SHP77 (cell line): ENCODE data around the gene ESR2.
A peak's percentile ranks its signal among the peaks of the same experiment; 100 is the strongest.
"Not testable (repeated sequence)": the region's sequence is repeated elsewhere in the genome, so short reads cannot be mapped to it uniquely, and the experiment has no call there.

ENCODE experiments used
- DNase-seq, 2 experiments: peaks; one replicate each; lab custom pipeline; 2025; lab: John Stamatoyannopoulos, UW

Gene ESR2

GRCh38 chr14:64198486-64198885 lies 95.7 kb downstream of the ESR2 start:
- DNase-seq: no peak

GRCh38 chr14:64197996-64198395 lies 96.2 kb downstream of the ESR2 start:
- no peak for DNase-seq

- DNase-seq: peak; percentile 79 to 81
These were observed 97.3 kb downstream of the ESR2 start for GRCh38 chr14:64196814-64197411.

GRCh38 chr14:64196056-64196455 lies 98.1 kb downstream of the ESR2 start:
- no peak for DNase-seq

- DNase-seq: no peak
These were observed 99.0 kb downstream of the ESR2 start for GRCh38 chr14:64195199-64195598.

- DNase-seq: no peak
These were observed 99.8 kb downstream of the ESR2 start for GRCh38 chr14:64194404-64194803.

- DNase-seq: no peak
These were observed 100.3 kb downstream of the ESR2 start for GRCh38 chr14:64193821-64194220.

GRCh38 chr14:64191756-64192155 lies 102.4 kb downstream of the ESR2 start:
- DNase-seq: no peak

- no peak for DNase-seq
These were observed 103.1 kb downstream of the ESR2 start for GRCh38 chr14:64190974-64191502.

- DNase-seq: no peak
These were observed 106.8 kb downstream of the ESR2 start for GRCh38 chr14:64187331-64187730.

- DNase-seq: no peak
These were observed 107.7 kb downstream of the ESR2 start for GRCh38 chr14:64186231-64187129.

- DNase-seq: no peak
These were observed 109.0 kb downstream of the ESR2 start for GRCh38 chr14:64185184-64185583.

- DNase-seq: no peak
These were observed 110.0 kb downstream of the ESR2 start for GRCh38 chr14:64184103-64184729.

- DNase-seq: not testable (repeated sequence)
These were observed 111.3 kb downstream of the ESR2 start for GRCh38 chr14:64182908-64183307.

GRCh38 chr14:64178814-64179213 lies 115.4 kb downstream of the ESR2 start:
- DNase-seq: no peak

- DNase-seq: no peak
These were observed 117.8 kb downstream of the ESR2 start for GRCh38 chr14:64176330-64176729.

GRCh38 chr14:64174922-64175782 lies 119.0 kb downstream of the ESR2 start:
- no peak for DNase-seq

- DNase-seq: no peak
These were observed 124.0 kb downstream of the ESR2 start for GRCh38 chr14:64170181-64170580.

- DNase-seq: no peak
These were observed 134.6 kb downstream of the ESR2 start for GRCh38 chr14:64159588-64159987.

- DNase-seq: no peak
These were observed 135.6 kb downstream of the ESR2 start for GRCh38 chr14:64158608-64159007.

GRCh38 chr14:64149921-64150320 lies 144.2 kb downstream of the ESR2 start:
- no peak for DNase-seq
